Left hindlimb (tissue), 1 donor: ENCODE data around the gene HOXA3.

Source experiments
- DNase-seq: peaks from one replicate; pipeline ENCODE4 v3.0.0-alpha.2; 2018

The HOXA3 gene

GRCh38 chr7:27177795-27178320 is 25.5 kb upstream of the HOXA3 start:
- peak; percentile 44 for DNase-seq

GRCh38 chr7:27176962-27177794 is 24.8 kb upstream of the HOXA3 start:
- peak; percentile 62 for DNase-seq

GRCh38 chr7:27176524-27176845 is 24.1 kb upstream of the HOXA3 start:
- no peak for DNase-seq

- peak; percentile 62 for DNase-seq
Observed at GRCh38 chr7:27175626-27176523, 23.5 kb upstream of the HOXA3 start.

GRCh38 chr7:27174874-27175625 is 22.7 kb upstream of the HOXA3 start:
- DNase-seq, result peak; percentile 81

- peak; percentile 91 for DNase-seq
Observed at GRCh38 chr7:27173956-27174873, 21.8 kb upstream of the HOXA3 start, which contains the start of gene HOXA10. Gene HOXA10, minus strand, starts transcription at chr7:27174320. Its CDS starts 14 bp downstream, at chr7:27174306.

GRCh38 chr7:27173511-27173955 is 21.1 kb upstream of the HOXA3 start:
- DNase-seq, result peak; percentile 59

GRCh38 chr7:27172823-27173510 is 20.6 kb upstream of the HOXA3 start:
- peak; percentile 86 for DNase-seq

GRCh38 chr7:27172315-27172774 is 20.0 kb upstream of the HOXA3 start:
- no peak for DNase-seq

GRCh38 chr7:27171637-27172314 is 19.4 kb upstream of the HOXA3 start:
- peak; percentile 67 for DNase-seq

GRCh38 chr7:27171325-27171636 is 18.9 kb upstream of the HOXA3 start:
- peak; percentile 62 for DNase-seq

GRCh38 chr7:27170426-27171324 is 18.3 kb upstream of the HOXA3 start:
- no peak for DNase-seq

- DNase-seq, result peak; percentile 81
Observed at GRCh38 chr7:27169658-27170425, 17.5 kb upstream of the HOXA3 start.

- peak; percentile 85 for DNase-seq
Observed at GRCh38 chr7:27168265-27168947, 16.0 kb upstream of the HOXA3 start.

GRCh38 chr7:27167916-27168264 is 15.5 kb upstream of the HOXA3 start:
- DNase-seq, result no peak

GRCh38 chr7:27166531-27167505 is 14.4 kb upstream of the HOXA3 start:
- DNase-seq, result peak; percentile 76
